IPS-15b (cell line): ENCODE results near the gene MMP1.

Experiments used
- H3K27me3 ChIP-seq: one replicate; pipeline ENCODE4 v1.6.1; 2013; ENCODE audit warnings: low read length; ENCODE audit not compliant: control insufficient read depth, insufficient read depth
- H3K36me3 ChIP-seq: one replicate; pipeline ENCODE4 v1.6.1; 2013; ENCODE audit warnings: low read length; ENCODE audit not compliant: control insufficient read depth, insufficient read depth
- H3K4me1 ChIP-seq: one replicate; pipeline ENCODE4 v1.6.1; 2013; ENCODE audit warnings: mild to moderate bottlenecking, low read length; ENCODE audit not compliant: control insufficient read depth, insufficient read depth
- H3K4me3 ChIP-seq: one replicate; pipeline ENCODE4 v1.5.1; 2013; ENCODE audit warnings: low read depth, low read length
- H3K9ac ChIP-seq: one replicate; pipeline ENCODE4 v1.6.1; 2013; ENCODE audit warnings: low read depth, mild to moderate bottlenecking, low read length
- H3K9me3 ChIP-seq: one replicate; pipeline ENCODE4 v1.6.1; 2013; ENCODE audit warnings: mild to moderate bottlenecking, low read length; ENCODE audit not compliant: control insufficient read depth, insufficient read depth

MMP1 gene

GRCh38 chr11:102798012-102798746 is at the start of gene MMP1:
Gene MMP1 (minus strand): TSS chr11:102798160. CDS start chr11:102798092, 68 bp downstream.
- no peaks in the 10 kb centered on the region for H3K36me3 ChIP-seq
- no peaks in the 10 kb centered on the region for H3K9me3 ChIP-seq
- H3K27me3 ChIP-seq = no peaks in the 10 kb centered on the region
- no peak within 1 kb of the TSS for H3K4me3 ChIP-seq
- H3K4me1 ChIP-seq = no peaks in the 10 kb centered on the region
- H3K9ac ChIP-seq = no peak within 1 kb of the TSS

GRCh38 chr11:102846292-102846691 is 48.3 kb upstream of the MMP1 start:
- Histone ChIP-seq H3K9ac (no peak overlapping the region), H3K4me3 (no peak overlapping the region), H3K4me1 (no peaks in the 10 kb centered on the region), H3K9me3 (no peaks in the 10 kb centered on the region), H3K27me3 (no peaks in the 10 kb centered on the region), H3K36me3 (no peaks in the 10 kb centered on the region)

- Histone ChIP-seq H3K9ac (no peak within 1 kb of the TSS), H3K4me1 (no peaks in the 10 kb centered on the region), H3K4me3 (no peak within 1 kb of the TSS), H3K36me3 (no peaks in the 10 kb centered on the region), H3K9me3 (no peaks in the 10 kb centered on the region), H3K27me3 (no peaks in the 10 kb centered on the region)
These were observed 45.5 kb upstream of the MMP1 start, which contains the start of gene MMP3 for GRCh38 chr11:102843489-102843888. Gene MMP3 (minus strand): TSS chr11:102843609. CDS start chr11:102843546, 63 bp downstream.

- Histone ChIP-seq H3K9ac (no peak overlapping the region), H3K36me3 (no peaks in the 10 kb centered on the region), H3K4me1 (no peaks in the 10 kb centered on the region), H3K4me3 (no peak overlapping the region), H3K9me3 (no peaks in the 10 kb centered on the region), H3K27me3 (no peaks in the 10 kb centered on the region)
These were observed 45.0 kb upstream of the MMP1 start for GRCh38 chr11:102842930-102843329.

GRCh38 chr11:102840018-102840417 is 42.1 kb upstream of the MMP1 start:
- no peaks in the 10 kb centered on the region for H3K9me3 ChIP-seq
- H3K4me1 ChIP-seq = peaks cover 11% of the 10 kb centered on the region
- H3K36me3 ChIP-seq = no peaks in the 10 kb centered on the region
- no peak overlapping the region for H3K4me3 ChIP-seq
- no peak overlapping the region for H3K9ac ChIP-seq
- no peaks in the 10 kb centered on the region for H3K27me3 ChIP-seq

- Histone ChIP-seq H3K4me1 (peaks cover 11% of the 10 kb centered on the region), H3K27me3 (no peaks in the 10 kb centered on the region), H3K4me3 (no peak overlapping the region), H3K9ac (no peak overlapping the region), H3K36me3 (no peaks in the 10 kb centered on the region), H3K9me3 (no peaks in the 10 kb centered on the region)
These were observed 39.7 kb upstream of the MMP1 start for GRCh38 chr11:102837646-102838045.

GRCh38 chr11:102837156-102837555 is 39.2 kb upstream of the MMP1 start:
- H3K27me3 ChIP-seq = no peaks in the 10 kb centered on the region
- no peak overlapping the region for H3K4me3 ChIP-seq
- no peaks in the 10 kb centered on the region for H3K9me3 ChIP-seq
- H3K9ac ChIP-seq = no peak overlapping the region
- peaks cover 11% of the 10 kb centered on the region for H3K4me1 ChIP-seq
- no peaks in the 10 kb centered on the region for H3K36me3 ChIP-seq

GRCh38 chr11:102836290-102836875 is 38.4 kb upstream of the MMP1 start:
- H3K27me3 ChIP-seq = no peaks in the 10 kb centered on the region
- no peaks in the 10 kb centered on the region for H3K9me3 ChIP-seq

GRCh38 chr11:102833731-102834130 is 35.8 kb upstream of the MMP1 start:
- H3K36me3 ChIP-seq = no peaks in the 10 kb centered on the region
- no peaks in the 10 kb centered on the region for H3K27me3 ChIP-seq
- peaks cover 11% of the 10 kb centered on the region for H3K4me1 ChIP-seq
- no peaks in the 10 kb centered on the region for H3K9me3 ChIP-seq
- no peak overlapping the region for H3K4me3 ChIP-seq
- H3K9ac ChIP-seq = no peak overlapping the region

More at GRCh38 chr11:102836290-102836875, 38.4 kb upstream of the MMP1 start:
- H3K4me3 ChIP-seq = no peak overlapping the region
- no peaks in the 10 kb centered on the region for H3K36me3 ChIP-seq
- peak overlapping the region; percentile 4 for H3K9ac ChIP-seq
- H3K4me1 ChIP-seq = peaks cover 11% of the 10 kb centered on the region

- Histone ChIP-seq H3K4me3 (no peak overlapping the region), H3K9ac (no peak overlapping the region), H3K9me3 (no peaks in the 10 kb centered on the region), H3K4me1 (peaks cover 11% of the 10 kb centered on the region), H3K27me3 (no peaks in the 10 kb centered on the region), H3K36me3 (no peaks in the 10 kb centered on the region)
These were observed 34.7 kb upstream of the MMP1 start for GRCh38 chr11:102832612-102833011.

GRCh38 chr11:102831489-102832440 is 33.8 kb upstream of the MMP1 start:
- Histone ChIP-seq H3K9ac (no peak overlapping the region), H3K36me3 (no peaks in the 10 kb centered on the region), H3K9me3 (no peaks in the 10 kb centered on the region), H3K27me3 (no peaks in the 10 kb centered on the region), H3K4me1 (peaks cover 11% of the 10 kb centered on the region), H3K4me3 (peak overlapping the region; percentile 19)
